Measurements from ENCODE around the gene USP47.

The USP47 gene

GRCh38 chr11:11967669-11968510 lies 126.1 kb downstream of the USP47 start:
- no peak for DNase-seq

- DNase-seq: peak; percentile 82
These were observed 126.9 kb downstream of the USP47 start for GRCh38 chr11:11968511-11969280.

- DNase-seq: peak; percentile 39
These were observed 127.8 kb downstream of the USP47 start for GRCh38 chr11:11969380-11970215.

GRCh38 chr11:11970556-11970955 lies 128.8 kb downstream of the USP47 start:
- DNase-seq: no peak

- peak; percentile 48 for DNase-seq
These were observed 130.3 kb downstream of the USP47 start for GRCh38 chr11:11971906-11972547.

- peak; percentile 43 for DNase-seq
These were observed 131.1 kb downstream of the USP47 start for GRCh38 chr11:11972730-11973341.

- peak; percentile 88 for DNase-seq
These were observed 131.6 kb downstream of the USP47 start for GRCh38 chr11:11973361-11973800.

GRCh38 chr11:11973866-11974265 lies 132.1 kb downstream of the USP47 start:
- DNase-seq: no peak

GRCh38 chr11:11975201-11976092 lies 133.7 kb downstream of the USP47 start:
- DNase-seq: peak; percentile 37

GRCh38 chr11:11976481-11977127 lies 134.8 kb downstream of the USP47 start:
- DNase-seq: peak; percentile 76

- peak; percentile 84 for DNase-seq
These were observed 135.6 kb downstream of the USP47 start for GRCh38 chr11:11977206-11977938.

- peak; percentile 33 for DNase-seq
These were observed 136.4 kb downstream of the USP47 start for GRCh38 chr11:11978098-11978637.

- peak; percentile 83 for DNase-seq
These were observed 137.2 kb downstream of the USP47 start for GRCh38 chr11:11978792-11979487.

GRCh38 chr11:11979488-11980117 lies 137.8 kb downstream of the USP47 start:
- peak; percentile 72 for DNase-seq

GRCh38 chr11:11980200-11980599 lies 138.4 kb downstream of the USP47 start:
- no peak for DNase-seq

GRCh38 chr11:11980841-11981308 lies 139.1 kb downstream of the USP47 start:
- no peak for DNase-seq

GRCh38 chr11:11981364-11981763 lies 139.6 kb downstream of the USP47 start:
- DNase-seq: no peak

- DNase-seq: peak; percentile 20
These were observed 140.1 kb downstream of the USP47 start for GRCh38 chr11:11981840-11982239.

Measured in right forelimb (tissue), 1 donor.